Endodermal cell (in vitro differentiated cells): ENCODE measurements around the gene HMOX2. TPM values are rescaled to one million over a fixed set of nuclear protein-coding genes. Genes with fewer than 3 reads are reported as not detected.
A peak's percentile ranks its signal among the peaks of the same experiment; 100 is the strongest.

ENCODE experiments used
- DNase-seq: peaks from one replicate; pipeline ENCODE4 v3.0.0-alpha.2; 2017
- H3K27ac ChIP-seq: 2 replicates; pipeline ENCODE4 v1.5.1; 2013; ENCODE audit warnings: mild to moderate bottlenecking, low read depth, low read length, moderate library complexity
- H3K27me3 ChIP-seq: 2 replicates; pipeline ENCODE4 v1.6.1; 2013; ENCODE audit warnings: mild to moderate bottlenecking, low read length, moderate library complexity; ENCODE audit not compliant: insufficient read depth, control insufficient read depth, poor library complexity, severe bottlenecking
- H3K36me3 ChIP-seq: 2 replicates; pipeline ENCODE4 v1.7.0; 2013; ENCODE audit warnings: mild to moderate bottlenecking, low read length, moderate library complexity; ENCODE audit not compliant: control insufficient read depth, insufficient read depth
- H3K4me1 ChIP-seq: one replicate; pipeline ENCODE4 v1.7.0; 2013; ENCODE audit warnings: low read length; ENCODE audit not compliant: control insufficient read depth, insufficient read depth
- H3K4me3 ChIP-seq: 2 replicates; pipeline ENCODE4 v1.5.1; 2013; ENCODE audit warnings: mild to moderate bottlenecking, low read length, moderate library complexity
- H3K9ac ChIP-seq: 2 replicates; pipeline ENCODE4 v1.6.1; 2013; ENCODE audit warnings: mild to moderate bottlenecking, low read length, moderate library complexity; ENCODE audit not compliant: poor library complexity, severe bottlenecking; ENCODE audit errors: extremely low read depth
- H3K9me3 ChIP-seq: 2 replicates; pipeline ENCODE4 v1.6.1; 2013; ENCODE audit warnings: mild to moderate bottlenecking, low read length, moderate library complexity; ENCODE audit not compliant: control insufficient read depth
- H3K27ac Mint-ChIP-seq: 2 replicates; pipeline ENCODE4 v1.8.0; 2020; ENCODE audit warnings: mixed read lengths
- H3K27me3 Mint-ChIP-seq: 2 replicates; pipeline ENCODE4 v1.8.0; 2021; ENCODE audit warnings: mild to moderate bottlenecking, mixed read lengths; ENCODE audit not compliant: insufficient read depth
- H3K36me3 Mint-ChIP-seq: 2 replicates; pipeline ENCODE4 v1.8.0; 2020; ENCODE audit warnings: low read depth, mixed read lengths
- H3K4me1 Mint-ChIP-seq: 2 replicates; pipeline ENCODE4 v1.8.0; 2020; ENCODE audit warnings: mixed read lengths
- H3K4me3 Mint-ChIP-seq: 2 replicates; pipeline ENCODE4 v1.8.0; 2020; ENCODE audit warnings: mild to moderate bottlenecking, moderate library complexity, mixed read lengths
- H3K9me3 Mint-ChIP-seq: 2 replicates; pipeline ENCODE4 v1.8.0; 2020; ENCODE audit warnings: mild to moderate bottlenecking, mixed read lengths
- CTCF ChIP-seq: fragments of 200-600 bp; sonication (generic); conservative IDR thresholded peaks from 2 replicates; pipeline ENCODE4 v1.5.0; 2021; ENCODE audit warnings: antibody characterized with exemption, mild to moderate bottlenecking
- WGBS, 2 experiments: methylation state at CpG; one replicate each; pipeline versions ENCODE4 v1.1.5 to v1.1.7; 2013; ENCODE audit warnings: missing lambda C conversion rate in 2 of 2, mixed read lengths in 1 of 2; ENCODE audit not compliant: insufficient coverage in 1 of 2, insufficient read length in 1 of 2; 5-methylcytosine and 5-hydroxymethylcytosine counted together
- total RNA-seq, 2 donors: library from RNA; stranded (reverse); fragmentation: NEBNext Ultra II Directional in 1 of 2; extraction: Animal tissue kit (Norgen Biotek cat#: 25700) in 1 of 2; gene quantifications; 2 replicates in 1 of 2; 3 replicates in 1 of 2; pipeline ENCODE4 v1.2.1, GENCODE V29; 2021

The HMOX2 gene
- total RNA-seq, 2 donors from 2014 or later, result 26.3 to 27.7 TPM

- Mint-ChIP-seq H3K4me1 (no peaks in the 10 kb centered on the region), H3K27me3 (no peaks in the 10 kb centered on the region), H3K9me3 (no peaks in the 10 kb centered on the region), H3K36me3 (no peaks in the 10 kb centered on the region), H3K27ac (peak overlapping the region; percentile 49), H3K4me3 (no peak overlapping the region)
- Histone ChIP-seq H3K36me3 (no peaks in the 10 kb centered on the region), H3K27ac (no peak overlapping the region), H3K9me3 (no peaks in the 10 kb centered on the region), H3K9ac (no peak overlapping the region), H3K4me1 (no peaks in the 10 kb centered on the region), H3K4me3 (no peak overlapping the region), H3K27me3 (no peaks in the 10 kb centered on the region)
- peak; percentile 92 for DNase-seq
- TF ChIP-seq CTCF, result peak; percentile 94
- 34 to 65% methylated on average over 3 to 12 of the region's 12 CpGs for WGBS, 2 experiments
These were observed 41.8 kb downstream of the HMOX2 start for GRCh38 chr16:4517812-4518680.

GRCh38 chr16:4519274-4520058 is 43.3 kb downstream of the HMOX2 start:
- no peak for TF ChIP-seq CTCF
- no peaks in the 10 kb centered on the region for H3K4me1 Mint-ChIP-seq
- H3K9ac ChIP-seq, result no peak overlapping the region
- no peaks in the 10 kb centered on the region for H3K9me3 Mint-ChIP-seq
- no peaks in the 10 kb centered on the region for H3K4me1 ChIP-seq
- no peak overlapping the region for H3K4me3 ChIP-seq
- H3K9me3 ChIP-seq, result no peaks in the 10 kb centered on the region
- DNase-seq, result no peak
- WGBS, 2 experiments, result 87 to 88% methylated on average over 10 to 15 of the region's 15 CpGs
- no peaks in the 10 kb centered on the region for H3K27me3 ChIP-seq
- peak overlapping the region; percentile 64 for H3K27ac Mint-ChIP-seq
- peaks cover 4% of the 10 kb centered on the region for H3K36me3 Mint-ChIP-seq
- H3K27ac ChIP-seq, result no peak overlapping the region
- no peaks in the 10 kb centered on the region for H3K36me3 ChIP-seq
- no peak overlapping the region for H3K4me3 Mint-ChIP-seq
- H3K27me3 Mint-ChIP-seq, result no peaks in the 10 kb centered on the region

- DNase-seq, result no peak
- no peaks in the 10 kb centered on the region for H3K4me1 Mint-ChIP-seq
- no peaks in the 10 kb centered on the region for H3K27me3 Mint-ChIP-seq
- 93 to 94% methylated on average over 6 to 7 of the region's 7 CpGs for WGBS, 2 experiments
- Histone ChIP-seq H3K36me3 (no peaks in the 10 kb centered on the region), H3K4me1 (no peaks in the 10 kb centered on the region), H3K27me3 (no peaks in the 10 kb centered on the region), H3K4me3 (no peak overlapping the region), H3K9ac (no peak overlapping the region), H3K27ac (no peak overlapping the region), H3K9me3 (no peaks in the 10 kb centered on the region)
- no peak overlapping the region for H3K27ac Mint-ChIP-seq
- no peak overlapping the region for H3K4me3 Mint-ChIP-seq
- peaks cover 4% of the 10 kb centered on the region for H3K36me3 Mint-ChIP-seq
- TF ChIP-seq CTCF, result no peak
- no peaks in the 10 kb centered on the region for H3K9me3 Mint-ChIP-seq
These were observed 44.7 kb downstream of the HMOX2 start for GRCh38 chr16:4520913-4521312.
